K562 (cell line): ENCODE data around the gene DAPK3. TPM values are rescaled to one million over a fixed set of nuclear protein-coding genes. Genes with fewer than 3 reads are reported as not detected.
A peak's percentile ranks its signal among the peaks of the same experiment; 100 is the strongest.

Source experiments
- ATAC-seq: fragments of 200-7000 bp; cut with Tn5 transposase; 3 replicates; pipeline ENCODE4 v1.9.1; 2020; ENCODE audit warnings: moderate library complexity
- BruUV-seq: library from RNA; stranded (reverse); fragments of 400-500 nt; replicated peaks from 2 replicates; lab custom pipeline; 2021; lab: Mats Ljungman, UMichigan
- CTCF ChIA-PET: fragments of 300-600 bp; formaldehyde crosslinking; extraction: SDS; loops from one replicate; lab custom pipeline; 2021; ENCODE audit warnings: low intra/inter-chr PET ratio; lab: Yijun Ruan, JAX
- POLR2A ChIA-PET: fragments of 300-600, 350-650 bp; sonication (Branson Sonifier 250); formaldehyde crosslinking; extraction: SDS; loops from one replicate; lab custom pipeline; 2021; ENCODE audit warnings: antibody characterized with exemption, inconsistent platforms; lab: Yijun Ruan, JAX
- DNase-seq, 4 experiments: peaks; one replicate each; pipeline versions ENCODE4 v3.0.0 to v3.0.0-alpha.2; 2011 to 2018; ENCODE audit warnings: low spot score in 3 of 4, mixed read lengths in 3 of 4; ENCODE audit errors: extremely low read depth in 1 of 4
- FAIRE-seq: peaks from 2 replicates; lab custom pipeline; 2011; peaks lifted over from hg19 to GRCh38; lab: Jason Lieb, UNC
- H2AFZ ChIP-seq: 2 replicates; pipeline ENCODE4 v1.6.0; 2011; ENCODE audit warnings: low read depth, low read length, control low read depth, inconsistent platforms
- H3K27ac ChIP-seq: fragments of 200-600 bp; 3 replicates; pipeline ENCODE4 v1.8.0; 2011; ENCODE audit warnings: low read depth, mild to moderate bottlenecking, control low read depth, inconsistent platforms, low read length, moderate library complexity, mixed read lengths; ENCODE audit errors: extremely low read depth
- H3K27me3 ChIP-seq, 2 experiments: fragments of 300-600 bp in 1 of 2; 2 replicates in 1 of 2; 3 replicates in 1 of 2; pipeline versions ENCODE4 v1.6.0 to v1.8.0; 2011; ENCODE audit warnings: inconsistent platforms in 2 of 2, low read length in 2 of 2, mild to moderate bottlenecking in 1 of 2, mixed read lengths in 1 of 2, moderate library complexity in 1 of 2; ENCODE audit not compliant: control insufficient read depth in 2 of 2, insufficient read depth in 2 of 2
- H3K36me3 ChIP-seq: fragments of 300-600 bp; 3 replicates; pipeline ENCODE4 v1.8.0; 2011; ENCODE audit warnings: mild to moderate bottlenecking, low read length, inconsistent platforms; ENCODE audit not compliant: control insufficient read depth, insufficient read depth
- H3K4me1 ChIP-seq, 2 experiments: fragments of 200-600 bp in 1 of 2; replicated peaks in 1 of 2; 2 replicates in 1 of 2; 3 replicates in 1 of 2; pipeline versions ENCODE4 v1.5.1 to v1.8.0; 2011; ENCODE audit warnings: inconsistent platforms in 2 of 2, low read length in 2 of 2, mild to moderate bottlenecking in 1 of 2, mixed read lengths in 1 of 2, moderate library complexity in 1 of 2; ENCODE audit not compliant: control insufficient read depth in 2 of 2, insufficient read depth in 2 of 2
- H3K4me2 ChIP-seq: 2 replicates; pipeline ENCODE4 v1.6.1; 2011; ENCODE audit warnings: low read length, control low read depth, inconsistent platforms, mixed read lengths; ENCODE audit not compliant: insufficient read depth
- H3K4me3 ChIP-seq: fragments of 200-600 bp; sonication (generic), shearing (Covaris generic); 2 replicates; pipeline ENCODE4 v1.5.1; 2016; ENCODE audit warnings: control low read depth, inconsistent platforms
- H3K79me2 ChIP-seq: fragments of 200-600 bp; 3 replicates; pipeline ENCODE4 v1.8.0; 2011; ENCODE audit warnings: low read length, inconsistent platforms; ENCODE audit not compliant: control insufficient read depth, insufficient read depth
- H3K9ac ChIP-seq, 2 experiments: 2 replicates each; pipeline versions ENCODE4 v1.6.0 to v1.6.1; 2011; ENCODE audit warnings: low read depth in 2 of 2, low read length in 2 of 2, control low read depth in 1 of 2, inconsistent platforms in 1 of 2, mild to moderate bottlenecking in 1 of 2, mixed read lengths in 1 of 2; ENCODE audit not compliant: insufficient read depth in 1 of 2
- H3K9me1 ChIP-seq: one replicate; pipeline ENCODE4 v1.6.0; 2011; ENCODE audit warnings: inconsistent platforms, mild to moderate bottlenecking, low read length, moderate library complexity; ENCODE audit not compliant: control insufficient read depth, insufficient read depth
- H3K9me3 ChIP-seq: replicated peaks from 2 replicates; pipeline ENCODE4 v1.5.1; 2011; ENCODE audit warnings: low read depth, low read length, inconsistent platforms; ENCODE audit not compliant: control insufficient read depth, insufficient read depth
- H4K20me1 ChIP-seq: replicated peaks from 2 replicates; pipeline ENCODE4 v1.6.1; 2011; ENCODE audit warnings: low read length, inconsistent platforms, mixed read lengths; ENCODE audit not compliant: control insufficient read depth, insufficient read depth
- CBX1 ChIP-seq: sonication (generic); IDR thresholded peaks from 2 replicates; pipeline ENCODE4 v1.6.1; 2016; ENCODE audit warnings: antibody characterized with exemption, low read depth, mild to moderate bottlenecking
- EGR1 ChIP-seq: fragments of 450-650 bp; conservative IDR thresholded peaks from 2 replicates; pipeline ENCODE4 v1.6.1; 2017; ENCODE audit warnings: mild to moderate bottlenecking
- FOXP1 ChIP-seq: sonication (generic); formaldehyde crosslinking; IDR thresholded peaks from 2 replicates; pipeline ENCODE4 v1.8.0; 2022; ENCODE audit warnings: mild to moderate bottlenecking, missing genetic modification reagents
- TAF7 ChIP-seq: fragments of 450-650 bp; IDR thresholded peaks from 2 replicates; pipeline ENCODE4 v1.6.1; 2016; ENCODE audit warnings: missing genetic modification characterization, missing compliant biosample characterization
- ZHX1 ChIP-seq: fragments of 150-350 bp; conservative IDR thresholded peaks from 2 replicates; pipeline ENCODE4 v1.6.1; 2014; ENCODE audit warnings: low read length
- ZNF140 ChIP-seq: fragments of 250-450 bp; sonication (Bioruptor Pico); IDR thresholded peaks from 2 replicates; pipeline ENCODE4 v1.8.0; 2021; ENCODE audit warnings: moderate library complexity, mild to moderate bottlenecking, inconsistent platforms
- ZNF431 ChIP-seq: sonication (generic); formaldehyde crosslinking; IDR thresholded peaks from 2 replicates; pipeline ENCODE4 v1.8.0; 2022; ENCODE audit warnings: mild to moderate bottlenecking, missing genetic modification reagents
- WGBS: fragments of 100-300 bp; shearing (Covaris generic); methylation state at CpG from one replicate; pipeline ENCODE4 v1.1.6; 2016; ENCODE audit warnings: low coverage, mixed read lengths; ENCODE audit not compliant: insufficient coverage; ENCODE audit errors: missing lambda C conversion rate; 5-methylcytosine and 5-hydroxymethylcytosine counted together
- in situ Hi-C: fragments of 300-500 bp; cut with MboI; formaldehyde crosslinking; loops from 4 replicates; pipeline ENCODE4 v1.15.0; 2018; ENCODE audit warnings: inconsistent platforms, mixed read lengths
- intact Hi-C: fragments of 100-400 bp; cut with micrococcal nuclease; formaldehyde crosslinking; loops from 2 replicates; pipeline ENCODE4 v1.14.2; 2022
- polyA plus RNA-seq, 8 experiments: library from polyadenylated mRNA; depleted of rRNA in 4 of 8; stranded (reverse) in 5 of 8; unstranded in 3 of 8; fragments of >200 nt; fragmentation: Nextera tagmentation in 2 of 8; fragmentation: Illumina TruSeq in 1 of 8; extraction: Ambion mirVana in 2 of 8; extraction: Trizol in 1 of 8; gene quantifications; 2 replicates each; pipeline versions ENCODE4 v1.2.1 to v1.2.3, GENCODE V29; 2011 to 2014; ENCODE audit warnings: inconsistent platforms in 1 of 8, missing spikeins in 1 of 8
- total RNA-seq, 7 experiments: library from RNA; depleted of rRNA in 6 of 7; stranded (reverse); fragments of >200 nt in 6 of 7; fragmentation: Illumina TruSeq in 2 of 7; extraction: Trizol in 2 of 7; gene quantifications; 2 replicates each; pipeline versions ENCODE4 v1.2.1 to v1.2.3, GENCODE V29; 2011 to 2021; ENCODE audit warnings: low replicate concordance in 1 of 7

Gene DAPK3
- total and polyA plus RNA-seq, 9 of the 15 experiments (the other 6 are each of a cell fraction or from before 2014, with no cell fraction given): 0.14 to 63.4 (median 25.0) TPM

DNA sequence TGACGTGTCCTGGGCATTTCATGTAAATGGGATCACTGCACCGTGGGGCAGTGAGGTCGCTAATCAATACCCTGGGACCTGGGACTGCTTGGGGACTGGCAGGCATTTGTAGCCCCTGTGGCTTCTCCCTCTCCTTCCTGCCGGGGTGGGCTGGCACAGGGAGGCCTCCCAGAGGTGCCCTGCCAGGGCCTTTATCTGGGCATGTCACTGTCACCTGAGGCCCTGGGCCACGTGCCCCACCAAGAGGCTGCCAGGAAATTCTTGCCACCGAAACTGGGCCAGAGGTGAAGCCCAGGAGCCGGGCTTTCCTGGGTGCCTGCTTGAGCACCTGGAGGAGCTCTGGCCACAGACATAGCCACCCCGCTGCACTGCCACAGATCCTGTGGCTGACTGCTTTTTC lies 39.9 kb downstream of the DAPK3 start:
- FAIRE-seq: no peak
- BruUV-seq: no TSS peak
- no peaks in the 10 kb centered on the region for H3K36me3 ChIP-seq
- H3K4me1 ChIP-seq: peaks cover 0 to 21% of the 10 kb centered on the region in 2 experiments; a peak in 2 of 5 replicates
- H4K20me1 ChIP-seq: no peaks in the 10 kb centered on the region
- WGBS: 12% methylated on average over 8 of the region's 8 CpGs
- in situ Hi-C loops: no loop called here
- TF ChIP-seq CBX1 (no peak), FOXP1 (CRISPR knock-in tag) (no peak), ZNF431 (CRISPR knock-in tag) (no peak), TAF7 (tag) (no peak)
- no peak overlapping the region for H3K4me2 ChIP-seq
- ATAC-seq: no peak
- ChIA-PET POLR2A (no interaction called here), CTCF (no interaction called here)
- peak overlapping the region in 1 of 2 experiments; percentile 45; a peak in 2 of 4 replicates for H3K9ac ChIP-seq
- intact Hi-C loops: no loop called here
- H3K27me3 ChIP-seq: peaks cover 18 to 41% of the 10 kb centered on the region in 2 experiments; a peak in 3 of 5 replicates
- no peaks in the 10 kb centered on the region for H3K79me2 ChIP-seq
- no peaks in the 10 kb centered on the region for H3K9me1 ChIP-seq
- no peak for DNase-seq
- no peaks in the 10 kb centered on the region for H3K9me3 ChIP-seq
- H3K27ac ChIP-seq: no peak overlapping the region
- H2AFZ ChIP-seq: no peak overlapping the region
- no peak overlapping the region for H3K4me3 ChIP-seq

DNA sequence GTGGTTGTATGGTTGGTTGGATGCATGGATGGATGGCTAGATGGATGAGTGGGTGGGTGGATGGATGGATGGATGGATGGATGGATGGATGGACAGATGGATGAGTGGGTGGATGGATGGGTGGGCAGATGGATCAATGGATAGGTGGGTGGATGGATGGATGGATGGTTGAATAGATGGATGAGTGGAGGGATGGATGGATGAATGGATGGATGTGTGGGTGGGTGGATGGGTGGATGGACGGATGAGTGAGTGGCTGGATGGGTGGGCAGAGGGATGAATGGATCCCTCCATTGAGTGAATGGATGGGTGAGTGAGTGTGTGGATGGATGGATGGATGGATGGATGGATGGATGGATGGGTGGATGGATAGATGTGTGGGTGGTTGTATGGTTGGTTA lies 47.0 kb downstream of the DAPK3 start:
- 0% methylated on average over 1 of the region's 1 CpG for WGBS
- peaks cover 0 to 5% of the 10 kb centered on the region in 2 experiments; a peak in 2 of 5 replicates for H3K4me1 ChIP-seq
- H3K79me2 ChIP-seq: no peaks in the 10 kb centered on the region
- H2AFZ ChIP-seq: no peak overlapping the region
- H3K9me1 ChIP-seq: no peaks in the 10 kb centered on the region
- no peak overlapping the region for H3K27ac ChIP-seq
- ChIA-PET POLR2A (no interaction called here), CTCF (no interaction called here)
- H3K27me3 ChIP-seq: peaks cover 24 to 49% of the 10 kb centered on the region in 2 experiments; a peak in 3 of 5 replicates
- DNase-seq (no peak), ATAC-seq (no peak), FAIRE-seq (no peak)
- no peak overlapping the region for H3K9ac ChIP-seq
- H4K20me1 ChIP-seq: no peaks in the 10 kb centered on the region
- in situ Hi-C loops (no loop called here), intact Hi-C loops (no loop called here)
- no TSS peak for BruUV-seq
- H3K4me3 ChIP-seq: no peak overlapping the region
- no peak overlapping the region for H3K4me2 ChIP-seq
- TF ChIP-seq ZHX1 (no peak), EGR1 (peak; percentile 38; the same call in 1 of the 2 replicates), ZNF140 (CRISPR knock-in tag) (no peak)
- peaks cover 10% of the 10 kb centered on the region for H3K9me3 ChIP-seq
- H3K36me3 ChIP-seq: no peaks in the 10 kb centered on the region
